HEK293T (cell line): Measurements from ENCODE around the gene STEAP3.

Experiments used
- ELF4 ChIP-seq: fragments of 450-650 bp; IDR thresholded peaks from 2 replicates; pipeline ENCODE4 v1.6.1; 2017; ENCODE audit warnings: antibody characterized with exemption
- FOXK2 ChIP-seq: fragments of 450-650 bp; IDR thresholded peaks from 2 replicates; pipeline ENCODE4 v1.6.1; 2016; ENCODE audit warnings: mild to moderate bottlenecking
- FOXM1 ChIP-seq: fragments of 450-650 bp; IDR thresholded peaks from 2 replicates; pipeline ENCODE4 v1.6.1; 2017; ENCODE audit warnings: mild to moderate bottlenecking, borderline replicate concordance
- HDGF ChIP-seq: fragments of 450-650 bp; IDR thresholded peaks from 2 replicates; pipeline ENCODE4 v1.6.1; 2017; ENCODE audit warnings: antibody characterized with exemption, borderline replicate concordance
- SP1 ChIP-seq: fragments of 450-650 bp; IDR thresholded peaks from 2 replicates; pipeline ENCODE4 v1.6.1; 2017
- TARDBP ChIP-seq: fragments of 450-650 bp; IDR thresholded peaks from 2 replicates; pipeline ENCODE4 v1.6.1; 2016
- ZNF384 ChIP-seq: fragments of 450-650 bp; IDR thresholded peaks from 2 replicates; pipeline ENCODE4 v1.6.1; 2016

GRCh38 chr2:119233326-119234020 is 9.8 kb downstream of the STEAP3 start:
- TF ChIP-seq SP1 (no peak), TARDBP (no peak), ZNF384 (no peak), FOXM1 (no peak), FOXK2 (no peak), HDGF (no peak), ELF4 (no peak)
